ENCODE measurements around the gene COTL1.
A peak's percentile ranks its signal among the peaks of the same experiment; 100 is the strongest.

COTL1 gene

GRCh38 chr16:84566545-84567257 is 51.2 kb downstream of the COTL1 start:
- Histone ChIP-seq H3K36me3 (ENCODE audit: control insufficient read depth, insufficient read depth, low read length) (peaks cover 34% of the 10 kb centered on the region), H3K27me3 (replicated peaks; ENCODE audit: control insufficient read depth, insufficient read depth, low read length) (no peaks in the 10 kb centered on the region), H3K4me3 (replicated peaks; ENCODE audit: low read depth, low read length) (no peak overlapping the region)
- DNase-seq (ENCODE audit: extremely low read depth, insufficient read length), result no peak
- TF ChIP-seq CTCF (IDR thresholded peaks at IDR 0.05; ENCODE audit: insufficient read depth, low read length, poor library complexity, severe bottlenecking), result no peak

DNA sequence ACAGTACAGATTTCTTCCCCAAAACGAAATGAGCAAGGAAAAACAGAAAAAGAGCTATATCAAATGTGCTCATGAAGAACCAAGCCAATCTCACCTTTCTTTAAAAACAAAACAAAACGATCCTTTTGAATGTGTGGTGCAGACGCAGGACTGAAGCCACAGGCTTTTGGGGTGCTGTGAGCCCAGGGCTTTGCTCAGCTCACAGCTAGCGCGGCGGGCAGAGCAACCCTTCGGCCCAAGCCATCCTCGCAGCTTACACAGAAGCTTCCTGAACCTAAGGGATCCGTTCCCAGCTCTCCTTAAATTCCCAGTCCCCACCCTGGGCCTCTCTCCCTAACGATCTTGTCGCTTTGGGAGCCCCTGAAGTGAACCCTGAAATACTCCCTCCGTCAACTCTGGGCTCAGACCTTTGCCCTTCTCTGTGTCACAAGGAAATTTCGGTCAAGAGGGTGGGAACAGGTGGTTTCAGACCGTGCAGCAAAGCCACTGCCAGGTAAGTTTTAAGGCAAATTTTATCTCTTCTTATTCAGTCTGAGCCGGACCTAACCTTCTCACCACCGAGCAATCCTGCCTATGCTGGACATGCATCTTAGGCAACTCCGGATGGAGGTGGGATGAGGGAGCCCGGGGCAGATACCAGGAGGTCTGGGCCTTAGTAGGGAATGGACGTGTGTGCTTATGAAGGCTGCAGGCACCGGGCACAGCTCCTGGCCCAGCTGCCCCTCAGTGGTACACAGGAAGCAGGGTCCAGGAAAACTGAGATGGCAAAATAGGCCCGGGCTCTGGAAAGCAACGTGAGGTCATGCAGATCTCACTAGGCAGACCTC is 52.0 kb downstream of the COTL1 start:
- no peaks in the 10 kb centered on the region for H3K27me3 ChIP-seq (replicated peaks; ENCODE audit: control insufficient read depth, insufficient read depth, low read length)
- no peak for TF ChIP-seq CTCF (IDR thresholded peaks at IDR 0.05; ENCODE audit: insufficient read depth, low read length, poor library complexity, severe bottlenecking)
- H3K4me3 ChIP-seq (replicated peaks; ENCODE audit: low read depth, low read length), result no peak overlapping the region
- DNase-seq (ENCODE audit: extremely low read depth, insufficient read length), result no peak
- H3K36me3 ChIP-seq (ENCODE audit: control insufficient read depth, insufficient read depth, low read length), result peaks cover 27% of the 10 kb centered on the region

- DNase-seq (ENCODE audit: extremely low read depth, insufficient read length), result no peak
- Histone ChIP-seq H3K27me3 (replicated peaks; ENCODE audit: control insufficient read depth, insufficient read depth, low read length) (no peaks in the 10 kb centered on the region), H3K36me3 (ENCODE audit: control insufficient read depth, insufficient read depth, low read length) (peaks cover 27% of the 10 kb centered on the region), H3K4me3 (replicated peaks; ENCODE audit: low read depth, low read length) (no peak overlapping the region)
- TF ChIP-seq CTCF (IDR thresholded peaks at IDR 0.05; ENCODE audit: insufficient read depth, low read length, poor library complexity, severe bottlenecking), result no peak
Observed at GRCh38 chr16:84563786-84564420, 54.0 kb downstream of the COTL1 start.

- no peak for TF ChIP-seq CTCF (IDR thresholded peaks at IDR 0.05; ENCODE audit: insufficient read depth, low read length, poor library complexity, severe bottlenecking)
- DNase-seq (ENCODE audit: extremely low read depth, insufficient read length), result no peak
- H3K27me3 ChIP-seq (replicated peaks; ENCODE audit: control insufficient read depth, insufficient read depth, low read length), result no peaks in the 10 kb centered on the region
- no peak overlapping the region for H3K4me3 ChIP-seq (replicated peaks; ENCODE audit: low read depth, low read length)
- peaks cover 24% of the 10 kb centered on the region for H3K36me3 ChIP-seq (ENCODE audit: control insufficient read depth, insufficient read depth, low read length)
Observed at GRCh38 chr16:84563064-84563715, 54.7 kb downstream of the COTL1 start.

- Histone ChIP-seq H3K4me3 (replicated peaks; ENCODE audit: low read depth, low read length) (no peak overlapping the region), H3K36me3 (ENCODE audit: control insufficient read depth, insufficient read depth, low read length) (peaks cover 22% of the 10 kb centered on the region), H3K27me3 (replicated peaks; ENCODE audit: control insufficient read depth, insufficient read depth, low read length) (no peaks in the 10 kb centered on the region)
- TF ChIP-seq CTCF (IDR thresholded peaks at IDR 0.05; ENCODE audit: insufficient read depth, low read length, poor library complexity, severe bottlenecking), result peak; percentile 8
- peak; percentile 70 for DNase-seq (ENCODE audit: extremely low read depth, insufficient read length)
Observed at GRCh38 chr16:84562174-84562815, 55.6 kb downstream of the COTL1 start.
